Naive thymus-derived CD4-positive, alpha-beta T cell (primary cell): ENCODE results near the gene FDXR. TPM values are rescaled to one million over a fixed set of nuclear protein-coding genes. Genes with fewer than 3 reads are reported as not detected.

ENCODE experiments used
- polyA plus RNA-seq, 2 donors: library from polyadenylated mRNA; unstranded; fragments of 300-500 nt; fragmentation: Illumina TruSeq; gene quantifications; one replicate each; pipeline ENCODE4 v1.2.3, GENCODE V29; 2021
- total RNA-seq, 6 experiments: library from RNA in 5 of 6; stranded (reverse) in 5 of 6; gene quantifications; 1 replicate in 5 of 6; 2 replicates in 1 of 6; pipeline ENCODE4 v1.2.3 and lab custom pipeline; 2021 to 2026

Gene FDXR
- total and polyA plus RNA-seq, 7 experiments from 2014 or later = 4.7 to 39.5 (median 9.4) TPM

Other genes with a start within 250 kb of the FDXR start
- 10 to 100 TPM in 2 of 5 experiments, not detected in 3; 11.9 to 93.1 TPM for gene CD300E, start 249.3 kb downstream of the FDXR start, total RNA-seq
- not detected for gene CD300E, start 249.3 kb downstream of the FDXR start, polyA plus RNA-seq
- gene CD300LF, start 160.1 kb downstream of the FDXR start, total RNA-seq = 10 to 100 TPM in 1 of 5 experiments, 1 to 10 TPM in 1, under 1 TPM in 2, not detected in 1; 0.46 to 41.0 (median 2.7) TPM
- not detected for gene CD300LF, start 160.1 kb downstream of the FDXR start, polyA plus RNA-seq
- 10 to 100 TPM; 23.6 to 58.5 (median 34.4) TPM for gene RAB37, start 135.7 kb downstream of the FDXR start, total RNA-seq
- gene RAB37, start 135.7 kb downstream of the FDXR start, polyA plus RNA-seq = 10 to 100 TPM; 30.4 to 30.7 TPM
- gene NHERF1, start 124.4 kb downstream of the FDXR start, total RNA-seq = 100 to 1,000 TPM in 4 of 5 experiments, 10 to 100 TPM in 1; 93.1 to 279 (median 156) TPM
- 100 to 1,000 TPM; 273 to 393 TPM for gene NHERF1, start 124.4 kb downstream of the FDXR start, polyA plus RNA-seq
- 10 to 100 TPM; 41.4 to 78.8 (median 56.9) TPM for gene NAT9, start 96.6 kb downstream of the FDXR start, total RNA-seq
- gene NAT9, start 96.6 kb downstream of the FDXR start, polyA plus RNA-seq = 10 to 100 TPM; 16.8 to 37.9 TPM
- under 1 TPM in 2 of 5 experiments, not detected in 3; 0.12 to 0.15 TPM for gene GRIN2C, start 13.1 kb downstream of the FDXR start, total RNA-seq
- gene GRIN2C, start 13.1 kb downstream of the FDXR start, polyA plus RNA-seq = not detected
- gene FADS6, start 20.6 kb upstream of the FDXR start, total RNA-seq = not detected
- under 1 TPM in 1 of 2 donors, not detected in 1; 0.14 TPM for gene FADS6, start 20.6 kb upstream of the FDXR start, polyA plus RNA-seq
- gene USH1G, start 50.3 kb upstream of the FDXR start, total RNA-seq = not detected
- gene USH1G, start 50.3 kb upstream of the FDXR start, polyA plus RNA-seq = not detected
- gene OTOP2, start 51.3 kb upstream of the FDXR start, total RNA-seq = not detected
- not detected for gene OTOP2, start 51.3 kb upstream of the FDXR start, polyA plus RNA-seq
- gene OTOP3, start 62.9 kb upstream of the FDXR start, total RNA-seq = not detected
- gene OTOP3, start 62.9 kb upstream of the FDXR start, polyA plus RNA-seq = not detected
- 10 to 100 TPM in 4 of 5 experiments, under 1 TPM in 1; 0.60 to 25.2 (median 14.8) TPM for gene HID1, start 99.8 kb upstream of the FDXR start, total RNA-seq
- gene HID1, start 99.8 kb upstream of the FDXR start, polyA plus RNA-seq = 1 to 10 TPM; 4.8 to 7.0 TPM
- gene CDR2L, start 114.6 kb upstream of the FDXR start, total RNA-seq = under 1 TPM in 3 of 5 experiments, not detected in 2; 0.08 to 0.17 (median 0.16) TPM
- not detected for gene CDR2L, start 114.6 kb upstream of the FDXR start, polyA plus RNA-seq
- gene MRPL58, start 139.7 kb upstream of the FDXR start, total RNA-seq = 10 to 100 TPM; 11.7 to 46.1 (median 23.0) TPM
- 10 to 100 TPM; 55.3 to 71.4 TPM for gene MRPL58, start 139.7 kb upstream of the FDXR start, polyA plus RNA-seq
- gene ATP5PD, start 174.0 kb upstream of the FDXR start, total RNA-seq = 100 to 1,000 TPM; 113 to 195 (median 161) TPM
- gene ATP5PD, start 174.0 kb upstream of the FDXR start, polyA plus RNA-seq = 100 to 1,000 TPM; 362 to 478 TPM
- 10 to 100 TPM; 19.5 to 35.7 (median 23.0) TPM for gene KCTD2, start 174.2 kb upstream of the FDXR start, total RNA-seq
- 1 to 10 TPM; 4.8 to 8.7 TPM for gene KCTD2, start 174.2 kb upstream of the FDXR start, polyA plus RNA-seq
- gene SLC16A5, start 215.0 kb upstream of the FDXR start, total RNA-seq = 10 to 100 TPM in 4 of 5 experiments, 1 to 10 TPM in 1; 9.2 to 26.3 (median 24.5) TPM
- gene SLC16A5, start 215.0 kb upstream of the FDXR start, polyA plus RNA-seq = 1 to 10 TPM; 5.9 to 7.6 TPM
- 10 to 100 TPM in 4 of 5 experiments, 1 to 10 TPM in 1; 5.8 to 18.9 (median 17.8) TPM for gene ARMC7, start 237.0 kb upstream of the FDXR start, total RNA-seq
- 1 to 10 TPM; 1.8 to 4.4 TPM for gene ARMC7, start 237.0 kb upstream of the FDXR start, polyA plus RNA-seq